HG02884 (cell line): Measurements from ENCODE around the gene CTXN1.
"Not testable (repeated sequence)": the region's sequence is repeated elsewhere in the genome, so short reads cannot be mapped to it uniquely, and the experiment has no call there.

ENCODE experiments used
- ATAC-seq: cut with Tn5 transposase; IDR thresholded peaks from one replicate; pipeline ENCODE4 v1.9.1; 2021; ENCODE audit warnings: mild to moderate bottlenecking, moderate library complexity; ENCODE audit not compliant: unreplicated experiment

Gene CTXN1

GRCh38 chr19:7902796-7903243 lies 23.1 kb downstream of the CTXN1 start:
- ATAC-seq, result no peak

- no peak for ATAC-seq
These were observed 24.6 kb downstream of the CTXN1 start for GRCh38 chr19:7901337-7901736.

DNA sequence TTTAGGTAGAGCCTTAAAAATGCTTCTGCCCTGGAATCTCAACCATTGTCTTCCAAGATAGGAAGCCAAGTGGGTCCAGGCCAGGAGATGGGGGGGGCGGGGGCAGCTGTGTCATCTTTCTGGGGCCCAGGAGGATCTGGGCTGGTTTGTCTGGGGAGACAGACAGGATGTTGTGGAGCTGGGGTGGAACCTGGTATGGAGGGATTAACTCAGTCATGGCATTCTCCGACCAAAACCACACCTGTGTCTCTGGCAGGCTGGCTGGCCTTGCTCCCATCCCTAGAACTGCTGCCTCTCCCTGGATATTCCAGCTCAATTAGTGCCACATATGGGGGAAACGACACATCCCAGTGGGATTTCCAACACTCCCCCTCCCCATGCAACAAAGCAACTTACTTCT lies 25.0 kb downstream of the CTXN1 start:
- no peak for ATAC-seq

- ATAC-seq, result no peak
These were observed 25.5 kb downstream of the CTXN1 start for GRCh38 chr19:7900401-7900870.

DNA sequence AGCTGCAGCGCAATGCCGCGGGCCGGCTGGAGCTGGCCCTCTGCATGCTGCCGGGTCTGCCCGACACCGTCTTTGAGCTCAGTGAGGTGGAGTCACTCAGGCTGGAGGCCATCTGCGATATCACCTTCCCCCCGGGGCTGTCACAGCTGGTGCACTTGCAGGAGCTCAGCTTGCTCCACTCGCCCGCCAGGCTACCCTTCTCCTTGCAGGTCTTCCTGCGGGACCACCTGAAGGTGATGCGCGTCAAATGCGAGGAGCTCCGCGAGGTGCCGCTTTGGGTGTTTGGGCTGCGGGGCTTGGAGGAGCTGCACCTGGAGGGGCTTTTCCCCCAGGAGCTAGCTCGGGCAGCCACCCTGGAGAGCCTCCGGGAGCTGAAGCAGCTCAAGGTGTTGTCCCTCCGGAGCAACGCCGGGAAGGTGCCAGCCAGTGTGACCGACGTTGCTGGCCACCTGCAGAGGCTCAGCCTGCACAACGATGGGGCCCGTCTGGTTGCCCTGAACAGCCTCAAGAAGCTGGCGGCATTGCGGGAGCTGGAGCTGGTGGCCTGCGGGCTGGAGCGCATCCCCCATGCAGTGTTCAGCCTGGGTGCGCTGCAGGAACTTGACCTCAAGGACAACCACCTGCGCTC lies 26.1 kb downstream of the CTXN1 start:
- ATAC-seq, result no peak

DNA sequence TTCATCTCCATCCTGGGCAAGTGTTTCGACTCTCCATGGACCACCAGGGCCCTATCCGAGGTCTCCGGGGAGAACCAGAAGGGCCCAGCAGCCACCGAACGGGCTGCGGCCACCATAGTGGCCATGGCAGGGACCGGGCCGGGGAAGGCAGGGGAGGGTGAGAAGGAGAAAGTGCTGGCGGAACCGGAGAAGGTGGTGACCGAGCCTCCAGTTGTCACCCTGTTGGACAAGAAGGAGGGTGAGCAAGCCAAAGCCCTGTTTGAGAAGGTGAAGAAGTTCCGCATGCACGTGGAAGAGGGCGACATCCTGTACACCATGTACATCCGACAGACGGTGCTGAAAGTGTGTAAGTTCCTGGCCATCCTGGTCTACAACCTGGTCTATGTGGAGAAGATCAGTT lies 27.0 kb downstream of the CTXN1 start:
- ATAC-seq, result no peak

- no peak for ATAC-seq
These were observed 28.6 kb downstream of the CTXN1 start for GRCh38 chr19:7897292-7897691.

GRCh38 chr19:7895565-7895964 lies 30.4 kb downstream of the CTXN1 start:
- ATAC-seq, result no peak

DNA sequence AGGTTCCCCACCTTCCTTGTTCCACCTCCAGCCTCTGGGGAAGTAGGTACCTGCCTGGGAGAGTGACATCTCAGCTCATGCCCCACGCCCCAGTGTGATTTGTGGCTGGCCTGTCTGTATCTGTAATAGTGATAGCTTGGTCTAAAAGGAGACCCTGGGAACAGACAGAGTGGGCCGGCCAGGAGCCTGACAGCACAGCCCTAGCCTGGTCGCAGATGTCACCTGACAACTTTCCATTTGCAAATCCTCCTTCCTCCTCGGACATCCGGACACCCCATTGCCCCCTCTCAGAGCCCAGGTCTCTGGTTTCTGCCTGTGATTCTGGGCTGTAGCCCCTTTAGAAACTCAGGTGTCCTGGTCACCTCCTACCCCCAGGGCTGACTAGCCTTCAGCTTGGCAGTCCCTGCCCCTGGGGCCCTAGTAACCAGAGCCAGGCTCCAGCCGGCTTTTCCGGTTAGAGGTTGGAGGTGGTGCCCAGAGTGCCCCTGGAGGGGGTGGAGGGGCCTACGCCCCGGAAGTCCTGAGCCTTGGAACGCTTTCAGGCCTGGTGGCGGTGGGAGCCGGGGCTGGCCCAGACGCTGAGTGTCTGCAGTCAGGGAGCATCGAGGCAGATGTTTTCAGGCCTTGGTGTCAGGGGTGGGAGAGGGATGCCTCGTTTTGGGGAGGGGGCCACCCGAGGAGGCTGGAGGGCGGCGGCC lies 31.2 kb downstream of the CTXN1 start:
- ATAC-seq, result no peak

- not testable (repeated sequence) for ATAC-seq
These were observed 32.4 kb downstream of the CTXN1 start for GRCh38 chr19:7893362-7894101.

DNA sequence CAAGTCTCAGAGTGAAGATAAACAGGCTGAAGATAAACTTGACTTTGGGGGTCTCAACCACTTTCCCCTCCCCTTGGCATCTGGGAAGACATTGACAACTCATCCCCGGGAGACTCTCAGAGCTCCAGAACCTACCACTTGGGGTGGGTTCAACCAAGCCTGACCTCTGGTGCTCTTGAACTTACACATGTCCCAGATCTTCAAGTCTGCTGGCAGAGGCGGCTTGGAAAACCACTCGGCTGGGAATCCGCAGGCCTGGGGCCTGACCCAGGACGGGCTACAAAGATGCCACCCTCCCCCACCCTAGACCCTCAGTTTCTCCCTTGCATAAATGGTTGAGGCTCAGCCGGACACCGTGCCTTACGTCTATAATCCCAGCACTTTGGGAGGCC lies 37.1 kb downstream of the CTXN1 start:
- no peak for ATAC-seq

DNA sequence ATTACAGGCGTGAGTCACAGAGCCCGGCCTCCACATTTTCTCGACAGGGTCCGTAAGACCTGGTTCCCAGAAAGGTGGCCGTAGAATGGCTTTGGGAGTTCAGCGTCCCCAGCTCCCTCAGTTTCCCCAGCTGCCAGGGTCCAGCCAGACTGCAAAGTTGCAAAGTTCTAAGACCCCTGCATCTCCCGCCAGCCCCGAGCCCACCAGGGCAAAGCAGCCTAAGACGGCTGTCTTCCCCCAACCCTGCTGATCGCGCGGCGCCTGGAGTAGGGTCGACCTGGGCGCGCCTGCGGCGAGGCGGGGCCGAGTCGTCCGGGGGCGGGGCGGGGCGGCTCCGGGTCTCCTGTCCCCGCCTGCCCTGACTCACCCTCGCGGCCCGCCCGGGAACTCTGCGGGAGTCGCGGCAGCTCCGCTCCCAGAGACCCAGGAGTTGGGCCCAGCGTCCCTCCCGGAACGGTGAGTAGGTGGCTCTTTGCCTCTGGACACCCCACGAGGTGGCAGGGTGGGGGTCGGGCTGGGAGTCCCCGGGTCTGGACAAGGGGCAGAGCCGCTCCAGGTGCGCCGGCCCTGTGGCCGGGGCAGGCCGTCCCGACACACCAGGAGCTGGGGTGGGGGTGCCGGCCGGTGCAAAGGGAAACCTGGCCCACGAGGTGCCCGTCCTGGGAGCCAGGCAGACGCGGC lies 37.6 kb downstream of the CTXN1 start, which contains the start of gene LRRC8E:
Gene LRRC8E, plus strand, starts transcription at position 366 of the 681 bp plus-strand sequence. CDS start 7,094 bp downstream, outside the sequence.
- ATAC-seq, result no peak

GRCh38 chr19:7887408-7888144 lies 38.4 kb downstream of the CTXN1 start:
- ATAC-seq, result no peak

GRCh38 chr19:7885818-7886217 lies 40.1 kb downstream of the CTXN1 start:
- no peak for ATAC-seq

DNA sequence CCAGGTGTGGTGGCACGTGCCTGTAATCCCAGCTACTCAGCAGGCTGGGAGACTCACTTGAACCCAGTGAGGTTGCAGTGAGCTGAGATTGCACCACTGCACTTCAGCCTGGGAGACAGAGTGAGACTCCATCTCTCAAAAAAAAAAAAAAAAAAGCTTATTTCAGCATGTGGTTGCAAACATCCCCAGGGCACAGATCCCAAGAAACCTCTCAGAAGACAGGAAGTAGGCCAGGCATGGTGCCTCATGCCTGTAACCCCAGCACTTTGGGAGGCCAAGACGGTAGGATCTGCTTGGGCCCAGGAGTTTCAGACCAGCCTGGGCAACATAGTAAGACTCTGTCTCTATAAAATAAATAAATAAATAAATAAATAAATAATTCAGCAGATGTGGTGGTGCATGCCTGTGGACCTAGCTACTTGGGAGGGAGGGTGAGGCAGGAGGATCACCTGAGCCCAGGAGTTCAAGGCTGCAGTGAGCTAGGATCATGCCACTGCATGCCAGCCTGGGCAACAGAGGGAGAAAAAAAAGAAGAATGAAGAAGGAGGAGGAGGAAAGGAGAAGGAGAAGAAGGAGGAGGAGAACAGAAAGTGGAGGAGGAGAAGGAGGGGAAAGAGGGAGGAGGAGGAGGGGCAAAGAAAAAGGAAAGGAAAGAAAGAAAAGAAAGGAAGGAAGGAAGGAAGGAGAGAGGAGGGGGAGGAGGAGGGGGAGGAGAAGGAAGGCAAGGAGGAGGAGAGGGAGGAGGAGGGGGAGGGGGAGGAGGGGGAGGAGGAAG lies 42.0 kb downstream of the CTXN1 start:
- no peak for ATAC-seq

DNA sequence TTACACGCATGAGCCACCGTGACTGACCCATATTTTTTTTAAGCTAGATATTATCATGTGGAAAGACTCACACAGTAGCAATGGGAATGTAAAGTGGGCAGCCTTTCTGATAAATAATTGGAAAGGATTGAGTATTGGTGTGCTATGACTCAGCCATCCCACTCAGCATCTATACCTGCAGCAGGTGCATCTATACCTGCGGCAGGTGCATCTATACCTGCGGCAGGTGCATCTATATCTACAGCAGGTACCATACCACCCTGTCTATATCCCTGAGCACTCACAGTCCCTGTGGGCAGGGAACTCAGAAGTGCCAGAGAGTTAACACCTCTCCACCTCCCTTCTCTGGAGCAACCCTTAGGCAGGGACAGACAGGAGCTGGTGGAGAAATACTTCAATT lies 42.8 kb downstream of the CTXN1 start:
- ATAC-seq, result no peak

GRCh38 chr19:7881910-7882309 lies 44.0 kb downstream of the CTXN1 start:
- ATAC-seq, result no peak

- ATAC-seq, result no peak
These were observed 46.1 kb downstream of the CTXN1 start for GRCh38 chr19:7879836-7880235.

GRCh38 chr19:7879111-7879807 lies 46.7 kb downstream of the CTXN1 start:
- no peak for ATAC-seq
